Heart right ventricle (tissue), 16 donors: Measurements from ENCODE around the gene AUTS2. TPM values are rescaled to one million over a fixed set of nuclear protein-coding genes. Genes with fewer than 3 reads are reported as not detected.

Source experiments
- ATAC-seq, 8 donors: fragments of 200-7000 bp; cut with Tn5 transposase; one replicate each; pipeline ENCODE4 v1.9.1; 2020; ENCODE audit warnings: mild to moderate bottlenecking in 8 of 8, moderate library complexity in 8 of 8, moderate number of reproducible peaks in 1 of 8
- DNase-seq, 2 donors: peaks; one replicate each; pipeline ENCODE4 v3.0.0-alpha.2; 2020
- H3K27ac ChIP-seq, 10 donors: fragments of 200-600 bp; sonication (generic) in 2 of 10; one replicate each; pipeline versions ENCODE4 v1.5.0 to v1.8.0; 2020 to 2022; ENCODE audit warnings: mild to moderate bottlenecking in 3 of 10
- H3K27me3 ChIP-seq, 7 donors: fragments of 200-600 bp; one replicate each; pipeline ENCODE4 v1.8.0; 2021 to 2022; ENCODE audit warnings: mild to moderate bottlenecking in 2 of 7
- H3K36me3 ChIP-seq, 9 donors: fragments of 200-600 bp; sonication (generic) in 1 of 9; one replicate each; pipeline versions ENCODE4 v1.5.0 to v1.8.0; 2020 to 2022; ENCODE audit warnings: mild to moderate bottlenecking in 2 of 9
- H3K4me1 ChIP-seq, 9 donors: fragments of 200-600 bp; sonication (generic) in 1 of 9; one replicate each; pipeline versions ENCODE4 v1.5.0 to v1.8.0; 2020 to 2022; ENCODE audit warnings: mild to moderate bottlenecking in 4 of 9
- H3K4me3 ChIP-seq, 10 donors: fragments of 200-600 bp; sonication (generic) in 2 of 10; one replicate each; pipeline versions ENCODE4 v1.5.0 to v1.8.0; 2020 to 2022; ENCODE audit warnings: mild to moderate bottlenecking in 7 of 10, moderate library complexity in 2 of 10
- H3K9me3 ChIP-seq, 11 donors: fragments of 200-600 bp in 10 of 11; sonication (generic) in 2 of 11; one replicate each; pipeline versions ENCODE4 v1.5.0 to v1.8.0; 2013 to 2022; ENCODE audit warnings: mild to moderate bottlenecking in 2 of 11, control low read depth in 1 of 11, moderate library complexity in 1 of 11
- WGBS, 2 donors: extraction: QIAGEN DNeasy Blood & Tissue Kit; methylation state at CpG; one replicate each; pipeline ENCODE4 v1.1.7; 2013; ENCODE audit warnings: inconsistent platforms in 1 of 2; 5-methylcytosine and 5-hydroxymethylcytosine counted together
- intact Hi-C, 10 donors: fragments of 100-400 bp; cut with DNase I; formaldehyde crosslinking; loops; one replicate each; pipeline versions ENCODE4 v1.11.1 to v1.14.2; 2022
- polyA plus RNA-seq, 2 donors: library from polyadenylated mRNA; stranded (reverse); fragments of 200-250 nt; gene quantifications; one replicate each; pipeline ENCODE4 v1.2.3, GENCODE V29; 2013
- total RNA-seq, 10 donors: library from RNA; stranded (reverse); fragmentation: NEBNext Ultra II Directional in 3 of 10; extraction: Animal tissue kit (Norgen Biotek cat#: 25700) in 3 of 10; gene quantifications; one replicate each; pipeline versions ENCODE4 v1.2.1 to v1.2.4, GENCODE V29; 2021 to 2023
- TF ChIP-seq, protein P1 (sequence below), 9 donors: fragments of 200-600 bp; sonication (generic) in 2 of 9; IDR thresholded peaks; one replicate each; pipeline versions ENCODE4 v1.5.0 to v1.8.0; 2021 to 2022; ENCODE audit warnings: antibody characterized with exemption in 9 of 9, mild to moderate bottlenecking in 5 of 9, moderate library complexity in 1 of 9
- donor health status: Arrhythmogenic right ventricular cardiomyopathy.
- donor health status: ischemic (EF 13 %, LVEDD 7.1; RV severe dilation, severe dysfunction).
- donor health status: healthy with polysubstance abuse.
- donor health status: DM: no; HTN: yes; CAD: no.
- donor health status: DM: no; HTN: no; CAD: no.
- donor health status: ischemic (EF 25% LVEDD 6.9; RV normal size, moderate dysfunction).
- donor health status: ischemic (EF 25% LVEDD 5.7; RV mildly dilated, moderate dysfunction).
- donor health status: healthy.
- donor health status: DM: yes; HTN: yes; CAD: no.
- donor health status: Ischemic cardiomyopathy.
- donor health status: ischemic (EF 35%, LVEDD 5.7; RV mildly dilated, moderate dysfunction).
- donor health status: nonischemic (EF 11% LVEDD 7.7; RV severe dilation, severe dysfunction).
- donor health status: DM: yes; HTN: yes; CAD: no.
- donor health status: PGD.
- donor health status: ischemic (EF 29% LVEDD 5.4; RV normal size, mild dysfunction).
- donor health status: nonischemic (EF 23%, LVEDD 6.1; RV moderate dilation, normal function).

The AUTS2 gene
- total and polyA plus RNA-seq, 12 donors: 1.6 to 11.2 (median 7.3) TPM

DNA sequence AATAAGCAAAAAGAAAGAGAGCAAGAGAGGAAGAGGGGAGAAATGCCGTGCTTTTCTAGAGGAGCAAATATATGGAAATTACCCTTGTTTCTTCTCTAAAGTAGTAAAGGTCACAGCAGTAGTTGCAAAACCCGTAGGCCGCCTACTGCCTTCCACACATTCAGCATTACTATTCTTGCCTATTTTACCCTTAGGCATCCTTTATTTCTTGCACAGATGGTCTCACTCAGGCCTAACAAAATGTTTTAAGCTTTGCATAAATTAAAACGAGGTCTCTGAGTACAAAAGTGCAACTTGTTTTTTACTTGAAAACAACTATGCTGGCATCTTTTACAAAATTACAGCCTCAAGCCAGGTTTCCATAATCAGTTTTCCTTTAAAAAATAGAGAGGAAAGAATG is 644.6 kb downstream of the AUTS2 start:
- ATAC-seq: no peak
- H3K4me1 ChIP-seq: peaks cover 0 to 7% (median 0%) of the 10 kb centered on the region in 9 donors
- no peak for DNase-seq
- no peak overlapping the region for H3K4me3 ChIP-seq
- H3K36me3 ChIP-seq: no peaks in the 10 kb centered on the region
- H3K27ac ChIP-seq: no peak overlapping the region
- intact Hi-C loops: loop anchor here in 1 of 10 donors (10.0 kb wide), 1 partner anchor 1918 kb away; no protein-coding TSS in a partner anchor
- H3K9me3 ChIP-seq: no peaks in the 10 kb centered on the region
- WGBS, 2 donors: 97 to 98% methylated on average over 4 of the region's 4 CpGs
- no peaks in the 10 kb centered on the region for H3K27me3 ChIP-seq
- TF ChIP-seq, protein P1, sequence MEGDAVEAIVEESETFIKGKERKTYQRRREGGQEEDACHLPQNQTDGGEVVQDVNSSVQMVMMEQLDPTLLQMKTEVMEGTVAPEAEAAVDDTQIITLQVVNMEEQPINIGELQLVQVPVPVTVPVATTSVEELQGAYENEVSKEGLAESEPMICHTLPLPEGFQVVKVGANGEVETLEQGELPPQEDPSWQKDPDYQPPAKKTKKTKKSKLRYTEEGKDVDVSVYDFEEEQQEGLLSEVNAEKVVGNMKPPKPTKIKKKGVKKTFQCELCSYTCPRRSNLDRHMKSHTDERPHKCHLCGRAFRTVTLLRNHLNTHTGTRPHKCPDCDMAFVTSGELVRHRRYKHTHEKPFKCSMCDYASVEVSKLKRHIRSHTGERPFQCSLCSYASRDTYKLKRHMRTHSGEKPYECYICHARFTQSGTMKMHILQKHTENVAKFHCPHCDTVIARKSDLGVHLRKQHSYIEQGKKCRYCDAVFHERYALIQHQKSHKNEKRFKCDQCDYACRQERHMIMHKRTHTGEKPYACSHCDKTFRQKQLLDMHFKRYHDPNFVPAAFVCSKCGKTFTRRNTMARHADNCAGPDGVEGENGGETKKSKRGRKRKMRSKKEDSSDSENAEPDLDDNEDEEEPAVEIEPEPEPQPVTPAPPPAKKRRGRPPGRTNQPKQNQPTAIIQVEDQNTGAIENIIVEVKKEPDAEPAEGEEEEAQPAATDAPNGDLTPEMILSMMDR (IDR thresholded peaks at IDR 0.05): no peak

DNA sequence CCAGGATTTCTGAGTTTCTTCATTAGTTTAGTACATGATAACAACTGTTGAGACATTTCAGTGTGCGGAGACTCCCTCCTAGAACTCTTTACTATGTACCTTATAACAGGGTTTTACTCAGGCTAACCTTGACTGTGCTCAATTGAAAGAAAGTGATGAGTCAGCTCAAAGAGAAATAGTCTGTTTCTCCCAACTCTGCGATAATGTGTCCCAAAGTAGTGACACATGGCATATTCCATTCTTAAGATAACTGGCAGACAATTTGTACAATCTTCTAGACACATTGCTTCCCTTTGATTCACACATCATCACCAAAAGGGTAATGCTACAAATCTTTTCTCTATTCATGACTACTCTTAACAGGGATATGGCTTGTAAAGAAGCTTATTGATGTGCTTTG is 645.2 kb downstream of the AUTS2 start:
- Histone ChIP-seq H3K27ac (no peak overlapping the region), H3K4me1 (peaks cover 0 to under 1% (median 0%) of the 10 kb centered on the region in 9 donors), H3K9me3 (no peaks in the 10 kb centered on the region), H3K27me3 (no peaks in the 10 kb centered on the region), H3K4me3 (no peak overlapping the region), H3K36me3 (no peaks in the 10 kb centered on the region)
- WGBS, 2 donors: 98 to 100% methylated on average over 2 of the region's 2 CpGs
- DNase-seq (no peak), ATAC-seq (no peak)
- intact Hi-C loops: loop anchor here in 1 of 10 donors (10.0 kb wide), 1 partner anchor 1919 kb away; no protein-coding TSS in a partner anchor
- TF ChIP-seq, protein P1 (IDR thresholded peaks at IDR 0.05): no peak

DNA sequence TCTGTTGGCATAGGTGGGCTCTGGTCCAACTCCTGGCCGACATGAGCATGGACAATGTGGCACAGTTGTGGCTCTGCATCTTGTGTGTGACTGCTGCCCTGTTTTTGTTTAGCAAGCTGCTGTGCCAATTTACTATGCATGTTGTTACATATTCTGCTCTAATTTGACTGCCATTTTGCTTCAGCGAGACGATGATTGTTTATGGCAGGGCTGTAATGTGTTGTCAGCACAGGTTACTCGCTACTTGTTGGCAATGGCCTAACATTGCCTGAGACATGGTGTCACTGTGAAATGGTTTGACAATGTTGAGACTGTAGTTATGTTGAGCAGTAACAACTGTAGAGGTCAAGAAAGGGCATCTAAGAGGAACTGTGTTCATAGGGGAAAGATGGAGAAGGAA is 659.6 kb downstream of the AUTS2 start:
- H3K4me1 ChIP-seq: peaks cover 0 to 10% (median 0%) of the 10 kb centered on the region in 9 donors
- DNase-seq (no peak), ATAC-seq (no peak)
- H3K27ac ChIP-seq: no peak overlapping the region
- no peaks in the 10 kb centered on the region for H3K36me3 ChIP-seq
- intact Hi-C loops: no loop called here
- no peak overlapping the region for H3K4me3 ChIP-seq
- TF ChIP-seq, protein P1 (IDR thresholded peaks at IDR 0.05): no peak
- 94 to 97% methylated on average over 4 of the region's 4 CpGs for WGBS, 2 donors
- H3K27me3 ChIP-seq: no peaks in the 10 kb centered on the region
- no peaks in the 10 kb centered on the region for H3K9me3 ChIP-seq

DNA sequence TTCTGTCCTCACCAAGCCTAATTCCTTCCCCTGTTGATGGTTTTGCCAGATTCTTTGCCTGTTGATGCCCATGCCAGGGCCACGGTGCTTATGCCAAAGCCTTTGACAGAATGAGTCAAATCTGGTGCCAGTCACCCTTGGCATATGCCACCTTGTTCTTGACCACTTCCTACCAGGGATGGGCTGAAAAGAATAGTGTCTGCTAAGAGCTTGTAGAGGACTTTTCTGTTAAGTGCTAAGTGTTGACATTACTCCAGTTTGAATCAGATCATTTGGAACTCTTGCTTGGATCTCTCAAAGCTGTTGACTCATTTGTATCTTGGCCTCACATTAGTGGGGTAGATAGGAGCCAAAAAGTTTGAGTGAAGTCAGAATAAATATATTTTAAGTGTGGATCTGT is 661.2 kb downstream of the AUTS2 start:
- Histone ChIP-seq H3K27me3 (no peaks in the 10 kb centered on the region), H3K36me3 (no peaks in the 10 kb centered on the region), H3K27ac (no peak overlapping the region), H3K4me1 (peaks cover 0 to 10% (median 0%) of the 10 kb centered on the region in 9 donors), H3K9me3 (no peaks in the 10 kb centered on the region), H3K4me3 (no peak overlapping the region)
- WGBS, 2 donors: 44 to 52% methylated on average over 1 of the region's 1 CpG
- TF ChIP-seq, protein P1 (IDR thresholded peaks at IDR 0.05): no peak
- ATAC-seq (peak in 7 of 8 donors; percentile 28 to 89 (median 56)), DNase-seq (no peak)
- intact Hi-C loops: no loop called here
